PC-9 (cell line): ENCODE data around the gene EIF2D. TPM values are rescaled to one million over a fixed set of nuclear protein-coding genes. Genes with fewer than 3 reads are reported as not detected.

Experiments used
- BruUV-seq: library from RNA; stranded (reverse); fragments of 400-500 nt; replicated peaks from 2 replicates; lab custom pipeline; 2021; lab: Mats Ljungman, UMichigan
- CTCF ChIA-PET: fragments of 300-600 bp; sonication (Branson Sonifier 250); formaldehyde crosslinking; loops from one replicate; lab custom pipeline; 2022; ENCODE audit warnings: antibody characterized with exemption; lab: Charles Lee
- POLR2A ChIA-PET: fragments of 300-600 bp; sonication (Branson Sonifier 250); formaldehyde crosslinking; loops from one replicate; lab custom pipeline; 2022; ENCODE audit warnings: antibody characterized with exemption; ENCODE audit not compliant: unreplicated experiment; lab: Charles Lee
- DNase-seq, 2 experiments: peaks; one replicate each; pipeline versions ENCODE4 v3.0.0 to v3.0.0-alpha.2; 2015 to 2022; ENCODE audit warnings: mixed read lengths in 1 of 2
- H2AFZ ChIP-seq: fragments of 200-600 bp; sonication (generic); 2 replicates; pipeline ENCODE4 v1.8.1; 2017; ENCODE audit warnings: antibody characterized with exemption
- H3F3A ChIP-seq: fragments of 200-600 bp; sonication (generic); 2 replicates; pipeline ENCODE4 v1.8.1; 2017; ENCODE audit warnings: antibody characterized with exemption, mild to moderate bottlenecking, low read depth; ENCODE audit not compliant: insufficient read depth
- H3K27ac ChIP-seq: fragments of 200-600 bp; sonication (generic); 2 replicates; pipeline ENCODE4 v1.6.1; 2016; ENCODE audit warnings: mixed run types
- H3K27me3 ChIP-seq: fragments of 200-600 bp; sonication (generic); 2 replicates; pipeline ENCODE4 v1.6.1; 2016; ENCODE audit warnings: low read depth, mixed run types; ENCODE audit not compliant: insufficient read depth
- H3K36me3 ChIP-seq: fragments of 200-600 bp; sonication (generic); 2 replicates; pipeline ENCODE4 v1.6.1; 2016; ENCODE audit warnings: low read depth, mixed run types
- H3K4me1 ChIP-seq: fragments of 200-600 bp; sonication (generic); replicated peaks from 2 replicates; pipeline ENCODE4 v1.6.1; 2016; ENCODE audit warnings: mixed run types; ENCODE audit not compliant: insufficient read depth
- H3K4me2 ChIP-seq: fragments of 200-600 bp; sonication (generic); 2 replicates; pipeline ENCODE4 v1.6.1; 2017; ENCODE audit warnings: mixed run types
- H3K4me3 ChIP-seq: fragments of 200-600 bp; sonication (generic); 2 replicates; pipeline ENCODE4 v1.6.1; 2016; ENCODE audit warnings: mixed run types
- H3K79me2 ChIP-seq: fragments of 200-600 bp; sonication (generic); 2 replicates; pipeline ENCODE4 v1.6.1; 2017; ENCODE audit warnings: low read depth, mixed run types
- H3K9me2 ChIP-seq: fragments of 200-600 bp; sonication (generic); 2 replicates; pipeline ENCODE4 v1.8.1; 2017; ENCODE audit warnings: mild to moderate bottlenecking; ENCODE audit not compliant: insufficient read depth
- H3K9me3 ChIP-seq: fragments of 200-600 bp; sonication (generic); 2 replicates; pipeline ENCODE4 v1.8.1; 2016; ENCODE audit warnings: low read depth; ENCODE audit not compliant: insufficient read depth
- H4K20me1 ChIP-seq: fragments of 200-600 bp; sonication (generic); 2 replicates; pipeline ENCODE4 v1.8.1; 2017; ENCODE audit not compliant: insufficient read depth
- CTCF ChIP-seq: fragments of 200-600 bp; sonication (generic); conservative IDR thresholded peaks from 2 replicates; pipeline ENCODE4 v1.6.1; 2017; ENCODE audit warnings: mixed run types, antibody characterized with exemption, mild to moderate bottlenecking, moderate library complexity
- EZH2 ChIP-seq: fragments of 200-600 bp; sonication (generic); IDR thresholded peaks from 2 replicates; pipeline ENCODE4 v1.8.0; 2017; ENCODE audit warnings: antibody characterized with exemption, low read depth
- intact Hi-C: fragments of 100-400 bp; cut with micrococcal nuclease; formaldehyde crosslinking; loops from one replicate; pipeline ENCODE4 v1.10.0; 2022; ENCODE audit not compliant: unreplicated experiment
- total RNA-seq: library from RNA; stranded (reverse); gene quantifications from 2 replicates; pipeline ENCODE4 v1.2.3, GENCODE V29; 2021

EIF2D gene
- total RNA-seq, 1 experiment from 2014 or later: 59.0 TPM

- Histone ChIP-seq H3K4me2 (peak overlapping the region; percentile 93), H2AFZ (peak overlapping the region; percentile 94), H3K4me3 (peak overlapping the region; percentile 80; the same call in 1 of the 2 replicates), H3K79me2 (no peaks in the 10 kb centered on the region), H4K20me1 (no peaks in the 10 kb centered on the region), H3K9me2 (no peaks in the 10 kb centered on the region), H3K27ac (no peak overlapping the region), H3K4me1 (peaks cover 10% of the 10 kb centered on the region), H3F3A (peaks cover 13% of the 10 kb centered on the region; the same call in 1 of the 2 replicates), H3K27me3 (no peaks in the 10 kb centered on the region), H3K9me3 (no peaks in the 10 kb centered on the region), H3K36me3 (no peaks in the 10 kb centered on the region)
- CTCF ChIA-PET: interaction anchor here (0.6 to 2.0 kb wide), 7 partner anchors 15 to 278 kb away, joined by 3 to 12 read pairs (median 6); partner anchors contain the start of gene EIF2D
- peak; percentile 55 to 75 for DNase-seq
- BruUV-seq: TSS peak; percentile 97
- TF ChIP-seq EZH2: no peak
- peak; percentile 90 for TF ChIP-seq CTCF
- POLR2A ChIA-PET: interaction anchor here (0.7 to 1.1 kb wide), 3 partner anchors 154 to 445 kb away, joined by 3 read pairs; partner anchors contain the start of gene C1orf116
- intact Hi-C loops: loop anchor here (1.0 to 10.0 kb wide), 8 partner anchors 30 to 863 kb away; partner anchors contain the start of genes CR1, PFKFB2 and YOD1
Observed at GRCh38 chr1:206634365-206635079, 22.3 kb upstream of the EIF2D start.

DNA sequence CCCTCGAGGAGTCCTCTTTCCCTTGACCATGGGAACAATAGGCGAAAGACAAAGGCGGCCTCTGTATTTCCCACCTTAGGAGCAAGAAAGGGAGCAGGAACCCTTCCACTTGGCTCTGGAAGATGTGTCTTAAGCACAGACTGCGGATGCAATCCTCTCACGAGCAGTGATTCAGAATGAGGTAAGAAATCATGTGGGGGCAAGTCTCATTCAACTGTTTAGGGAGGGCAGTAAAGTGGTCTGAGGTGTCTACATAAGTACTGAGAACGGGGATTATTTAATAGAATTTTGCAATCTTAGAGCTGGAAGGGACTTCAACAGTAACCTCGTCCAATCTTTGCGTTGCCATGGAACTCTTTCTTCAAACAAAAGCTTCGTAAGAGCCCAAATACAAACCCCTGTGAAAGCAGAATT, 21.4 kb upstream of the EIF2D start:
- ChIA-PET CTCF (interaction anchor here (0.6 kb wide), 1 partner anchor 88 kb away, joined by 10 read pairs; no protein-coding TSS in a partner anchor), POLR2A (interaction anchor here (0.8 kb wide), 1 partner anchor 54 kb away, joined by 7 read pairs; no protein-coding TSS in a partner anchor)
- no peak overlapping the region for H2AFZ ChIP-seq
- H3K9me2 ChIP-seq: no peaks in the 10 kb centered on the region
- TF ChIP-seq CTCF (no peak), EZH2 (no peak)
- H3K4me3 ChIP-seq: no peak overlapping the region
- peaks cover 13% of the 10 kb centered on the region; the same call in 1 of the 2 replicates for H3F3A ChIP-seq
- H3K4me2 ChIP-seq: no peak overlapping the region
- no peaks in the 10 kb centered on the region for H3K27me3 ChIP-seq
- no peak for DNase-seq
- no peak overlapping the region for H3K27ac ChIP-seq
- H4K20me1 ChIP-seq: no peaks in the 10 kb centered on the region
- no peaks in the 10 kb centered on the region for H3K9me3 ChIP-seq
- intact Hi-C loops: loop anchor here (1.0 to 10.0 kb wide), 6 partner anchors 31 to 864 kb away; partner anchors contain the start of genes CR1, PFKFB2 and YOD1
- peaks cover 10% of the 10 kb centered on the region for H3K4me1 ChIP-seq
- H3K36me3 ChIP-seq: no peaks in the 10 kb centered on the region
- H3K79me2 ChIP-seq: no peaks in the 10 kb centered on the region
- no TSS peak for BruUV-seq

- CTCF ChIA-PET: interaction anchor here (0.6 to 1.4 kb wide), 6 partner anchors 13 to 281 kb away, joined by 3 to 8 read pairs (median 5); partner anchors contain the start of gene EIF2D
- H3K27ac ChIP-seq: no peak overlapping the region
- TF ChIP-seq CTCF: peak; percentile 63
- TF ChIP-seq EZH2: no peak
- H3K4me2 ChIP-seq: no peak overlapping the region
- no peak overlapping the region for H3K4me3 ChIP-seq
- H3K4me1 ChIP-seq: peaks cover 10% of the 10 kb centered on the region
- POLR2A ChIA-PET: interaction anchor here (0.7 kb wide), 1 partner anchor 401 kb away, joined by 3 read pairs; the partner anchor contains the start of gene C1orf116
- H3F3A ChIP-seq: peaks cover 6% of the 10 kb centered on the region; the same call in 1 of the 2 replicates
- no peak overlapping the region for H2AFZ ChIP-seq
- no peaks in the 10 kb centered on the region for H3K9me2 ChIP-seq
- no peaks in the 10 kb centered on the region for H4K20me1 ChIP-seq
- H3K27me3 ChIP-seq: no peaks in the 10 kb centered on the region
- BruUV-seq: no TSS peak
- no peaks in the 10 kb centered on the region for H3K36me3 ChIP-seq
- DNase-seq: peak; percentile 31 to 62
- H3K9me3 ChIP-seq: peaks cover 4% of the 10 kb centered on the region; the same call in 1 of the 2 replicates
- no peaks in the 10 kb centered on the region for H3K79me2 ChIP-seq
- intact Hi-C loops: loop anchor here (5.0 to 10.0 kb wide), 3 partner anchors 424 to 866 kb away; partner anchors contain the start of genes CR1, PFKFB2 and YOD1
Observed at GRCh38 chr1:206631085-206631509, 18.8 kb upstream of the EIF2D start.
